Hepatocyte (in vitro differentiated cells): ENCODE data around the gene KRTAP10-5.
"Not testable (repeated sequence)": the region's sequence is repeated elsewhere in the genome, so short reads cannot be mapped to it uniquely, and the experiment has no call there.

Experiments
- EZH2 ChIP-seq: fragments of 200-600 bp; sonication (generic); IDR thresholded peaks from 2 replicates; pipeline ENCODE4 v1.6.1; 2016; ENCODE audit warnings: antibody characterized with exemption, mild to moderate bottlenecking, borderline replicate concordance
- EZH2phosphoT487 ChIP-seq: fragments of 200-600 bp; sonication (generic); IDR thresholded peaks from one replicate; pipeline ENCODE4 v1.6.1; 2018; ENCODE audit warnings: antibody characterized with exemption, mild to moderate bottlenecking, low read depth, moderate library complexity; ENCODE audit not compliant: unreplicated experiment, severe bottlenecking
- TF ChIP-seq, protein P1 (sequence below): fragments of 200-600 bp; sonication (generic); IDR thresholded peaks from 2 replicates; pipeline ENCODE4 v1.5.1; 2016; ENCODE audit warnings: antibody characterized with exemption, mild to moderate bottlenecking; ENCODE audit not compliant: poor library complexity

DNA sequence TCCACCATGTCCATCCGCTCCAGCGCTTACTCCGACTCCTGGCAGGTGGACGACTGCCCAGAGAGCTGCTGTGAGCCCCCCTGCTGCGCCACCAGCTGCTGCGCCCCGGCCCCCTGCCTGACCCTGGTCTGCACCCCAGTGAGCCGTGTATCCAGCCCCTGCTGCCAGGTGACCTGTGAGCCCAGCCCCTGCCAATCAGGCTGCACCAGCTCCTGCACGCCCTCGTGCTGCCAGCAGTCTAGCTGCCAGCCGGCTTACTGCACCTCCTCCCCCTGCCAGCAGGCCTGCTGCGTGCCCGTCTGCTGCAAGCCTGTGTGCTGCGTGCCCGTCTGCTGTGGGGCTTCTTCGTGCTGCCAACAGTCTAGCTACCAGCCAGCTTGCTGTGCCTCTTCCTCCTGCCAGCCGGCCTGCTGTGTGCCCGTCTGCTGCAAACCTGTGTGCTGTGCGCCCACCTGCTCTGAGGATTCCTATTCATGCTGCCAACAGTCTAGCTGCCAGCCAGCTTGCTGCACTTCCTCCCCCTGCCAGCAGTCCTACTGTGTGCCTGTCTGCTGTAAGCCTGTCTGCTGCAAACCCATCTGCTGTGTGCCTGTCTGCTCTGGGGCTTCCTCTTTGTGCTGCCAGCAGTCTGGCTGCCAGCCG lies 46.9 kb upstream of the KRTAP10-5 start:
- not testable (repeated sequence) for TF ChIP-seq EZH2, EZH2phosphoT487
- TF ChIP-seq, protein P1, sequence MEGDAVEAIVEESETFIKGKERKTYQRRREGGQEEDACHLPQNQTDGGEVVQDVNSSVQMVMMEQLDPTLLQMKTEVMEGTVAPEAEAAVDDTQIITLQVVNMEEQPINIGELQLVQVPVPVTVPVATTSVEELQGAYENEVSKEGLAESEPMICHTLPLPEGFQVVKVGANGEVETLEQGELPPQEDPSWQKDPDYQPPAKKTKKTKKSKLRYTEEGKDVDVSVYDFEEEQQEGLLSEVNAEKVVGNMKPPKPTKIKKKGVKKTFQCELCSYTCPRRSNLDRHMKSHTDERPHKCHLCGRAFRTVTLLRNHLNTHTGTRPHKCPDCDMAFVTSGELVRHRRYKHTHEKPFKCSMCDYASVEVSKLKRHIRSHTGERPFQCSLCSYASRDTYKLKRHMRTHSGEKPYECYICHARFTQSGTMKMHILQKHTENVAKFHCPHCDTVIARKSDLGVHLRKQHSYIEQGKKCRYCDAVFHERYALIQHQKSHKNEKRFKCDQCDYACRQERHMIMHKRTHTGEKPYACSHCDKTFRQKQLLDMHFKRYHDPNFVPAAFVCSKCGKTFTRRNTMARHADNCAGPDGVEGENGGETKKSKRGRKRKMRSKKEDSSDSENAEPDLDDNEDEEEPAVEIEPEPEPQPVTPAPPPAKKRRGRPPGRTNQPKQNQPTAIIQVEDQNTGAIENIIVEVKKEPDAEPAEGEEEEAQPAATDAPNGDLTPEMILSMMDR, result not testable (repeated sequence)
